SK-N-MC (cell line): ENCODE data around the gene C2orf69.

Experiments
- EZH2 ChIP-seq: fragments of 200-600 bp; sonication (generic); IDR thresholded peaks from one replicate; pipeline ENCODE4 v1.6.1; 2017; ENCODE audit warnings: antibody characterized with exemption
- POLR2AphosphoS5 ChIP-seq: IDR thresholded peaks from 2 replicates; pipeline ENCODE4 v1.6.1; 2012; ENCODE audit warnings: mild to moderate bottlenecking, low read depth, low read length, borderline replicate concordance

GRCh38 chr2:199968126-199968525 is 57.0 kb downstream of the C2orf69 start:
- TF ChIP-seq EZH2, result no peak
- no peak for TF ChIP-seq POLR2AphosphoS5
